Measurements from ENCODE around the gene PDXK. TPM values are rescaled to one million over a fixed set of nuclear protein-coding genes. Genes with fewer than 3 reads are reported as not detected.

PDXK gene
- total and polyA plus RNA-seq, 2 of the 8 experiments (the other 6 are each of a cell fraction or from before 2014, with no cell fraction given), result 78.0 to 112 TPM

DNA sequence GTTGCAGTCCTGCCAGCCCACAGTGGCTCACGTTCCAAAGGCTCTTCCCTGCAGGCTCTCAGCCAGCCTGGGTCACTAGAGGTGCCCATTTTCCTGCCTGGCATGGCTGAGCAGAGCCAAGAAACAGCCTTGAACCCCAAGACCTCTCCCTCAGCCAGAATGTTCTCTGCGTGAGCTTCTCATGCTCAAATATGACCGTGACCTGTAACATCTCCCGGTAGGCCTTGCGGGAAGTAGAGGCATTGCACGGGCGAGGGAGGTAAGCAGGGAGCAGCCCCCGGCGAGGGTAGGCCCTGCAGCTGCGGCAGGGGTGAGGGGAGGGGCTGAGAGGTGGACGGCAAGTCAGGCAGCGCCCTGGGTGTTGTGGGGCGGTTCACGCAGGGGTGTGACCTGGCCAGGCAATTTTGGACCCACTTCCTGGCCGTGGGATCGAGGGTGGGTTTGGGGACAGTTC, 90.4 kb downstream of the PDXK start:
- no peak overlapping the region for H3K23ac ChIP-seq (ENCODE audit: insufficient read length)
- no peak overlapping the region for H2BK5ac ChIP-seq (ENCODE audit: low read depth, low read length)
- ChIA-PET CTCF (ENCODE audit: partially characterized antibody) (interaction anchor here (1.0 to 2.4 kb wide), 11 partner anchors 11 to 187 kb away, joined by 3 to 15 read pairs (median 4); partner anchors contain the start of gene RRP1), POLR2A (ENCODE audit: partially characterized antibody) (interaction anchor here (0.7 to 8.4 kb wide), 6 partner anchors 9 to 40 kb away, joined by 3 to 80 read pairs (median 6); partner anchors contain the start of gene RRP1)
- no peak overlapping the region for H2BK12ac ChIP-seq (ENCODE audit: low read depth, low read length)
- H2AFZ ChIP-seq (ENCODE audit: low read length), result no peak overlapping the region
- DNase-seq (ENCODE audit: low read depth in 1 of 2, low spot score in 2 of 2) (no peak), FAIRE-seq (no peak)
- H3K9me3 ChIP-seq (ENCODE audit: insufficient read depth in 2 of 2, low read depth in 1 of 2, low read length in 1 of 2), result no peaks in the 10 kb centered on the region
- H3K4me3 ChIP-seq (ENCODE audit: extremely low read depth in 1 of 4, insufficient read depth in 2 of 4, low read depth in 3 of 4, low read length in 4 of 4), result no peak overlapping the region
- H2BK120ac ChIP-seq (replicated peaks; ENCODE audit: low read depth, low read length), result no peak overlapping the region
- H4K8ac ChIP-seq (ENCODE audit: extremely low read depth, insufficient read depth, low read length), result 0 out of 2 replicates have a peak overlapping the region, but pooled peaks have one; percentile 14
- no peaks in the 10 kb centered on the region for H3K23me2 ChIP-seq (ENCODE audit: low read depth, low read length)
- H4K20me1 ChIP-seq (replicated peaks in 1 of 2; ENCODE audit: control insufficient read depth in 1 of 2, insufficient read depth in 2 of 2, low read length in 2 of 2), result peaks cover 0 to 2% of the 10 kb centered on the region in 2 experiments
- no peak overlapping the region for H3K4me2 ChIP-seq (ENCODE audit: insufficient read depth in 1 of 2, low read depth in 2 of 2, low read length in 2 of 2)
- 90% methylated on average over 15 of the region's 16 CpGs; no CpG with 5 or more reads in 1 of the 2 experiments for WGBS, 2 experiments (ENCODE audit: extremely low coverage in 1 of 2, insufficient coverage in 1 of 2, insufficient read length in 1 of 2, insufficient replicate concordance in 2 of 2, low coverage in 1 of 2, low lambda C conversion rate in 2 of 2, missing lambda C conversion rate in 1 of 2)
- no peaks in the 10 kb centered on the region for H3K27me3 ChIP-seq (replicated peaks in 1 of 4; ENCODE audit: control insufficient read depth in 3 of 4, extremely low read depth in 1 of 4, insufficient read depth in 3 of 4, low read length in 3 of 4)
- H3K4ac ChIP-seq (replicated peaks; ENCODE audit: insufficient read length, low read depth, low read length), result no peak overlapping the region
- peaks cover 0 to 2% (median 0%) of the 10 kb centered on the region in 4 experiments; a peak in 3 of 8 replicates for H3K36me3 ChIP-seq (ENCODE audit: control insufficient read depth in 2 of 4, insufficient read depth in 4 of 4, low read length in 3 of 4)
- H3K56ac ChIP-seq (replicated peaks; ENCODE audit: insufficient read length, low read depth, low read length), result no peak overlapping the region
- H2BK20ac ChIP-seq (ENCODE audit: low read length), result no peak overlapping the region
- H2BK15ac ChIP-seq (ENCODE audit: low read length), result no peak overlapping the region
- no peak overlapping the region for H3K27ac ChIP-seq (ENCODE audit: low read depth, low read length)
- H3K79me2 ChIP-seq (ENCODE audit: control insufficient read depth in 1 of 2, insufficient read depth in 2 of 2, low read length in 2 of 2), result no peaks in the 10 kb centered on the region
- no peak overlapping the region for H4K5ac ChIP-seq (ENCODE audit: insufficient read length, low read depth, low read length)
- TF ChIP-seq, protein P1, sequence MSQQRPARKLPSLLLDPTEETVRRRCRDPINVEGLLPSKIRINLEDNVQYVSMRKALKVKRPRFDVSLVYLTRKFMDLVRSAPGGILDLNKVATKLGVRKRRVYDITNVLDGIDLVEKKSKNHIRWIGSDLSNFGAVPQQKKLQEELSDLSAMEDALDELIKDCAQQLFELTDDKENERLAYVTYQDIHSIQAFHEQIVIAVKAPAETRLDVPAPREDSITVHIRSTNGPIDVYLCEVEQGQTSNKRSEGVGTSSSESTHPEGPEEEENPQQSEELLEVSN (IDR thresholded peaks at IDR 0.05), result no peak
- TF ChIP-seq BRCA1 (IDR thresholded peaks at IDR 0.05; ENCODE audit: low read depth, low read length) (no peak), KDM1A (IDR thresholded peaks at IDR 0.05; ENCODE audit: borderline replicate concordance, low read length) (no peak), SIX5 (IDR thresholded peaks at IDR 0.05; ENCODE audit: low read depth, low read length) (no peak), HDAC6 (IDR thresholded peaks at IDR 0.05; ENCODE audit: low read depth, low read length) (no peak), KDM5A (IDR thresholded peaks at IDR 0.05; ENCODE audit: low read length) (no peak), EP300 (IDR thresholded peaks at IDR 0.05; ENCODE audit: borderline replicate concordance in 1 of 2, low read depth in 2 of 2, low read length in 2 of 2) (no peak), POU5F1 (IDR thresholded peaks at IDR 0.05; ENCODE audit: low read depth, low read length) (no peak), CBX8 (IDR thresholded peaks at IDR 0.05; ENCODE audit: borderline replicate concordance, low read depth, low read length) (no peak), SRF (IDR thresholded peaks at IDR 0.05; ENCODE audit: low read depth, low read length) (no peak)
- H3K14ac ChIP-seq (ENCODE audit: insufficient read length), result no peak overlapping the region
- no peak overlapping the region for H4K91ac ChIP-seq (replicated peaks; ENCODE audit: insufficient read length, low read length)
- H3K9ac ChIP-seq (replicated peaks in 1 of 4; ENCODE audit: extremely low read depth in 1 of 4, low read depth in 3 of 4, low read length in 3 of 4), result no peak overlapping the region
- no peak overlapping the region for H3K18ac ChIP-seq (ENCODE audit: extremely low read depth, low read length)
- H2AK5ac ChIP-seq (ENCODE audit: low read depth, low read length), result no peak overlapping the region
- peaks cover 0 to 9% (median 6%) of the 10 kb centered on the region in 4 experiments; a peak in 6 of 7 replicates for H3K4me1 ChIP-seq (replicated peaks in 1 of 4; ENCODE audit: control insufficient read depth in 3 of 4, insufficient read depth in 4 of 4, low read length in 3 of 4)
- no peaks in the 10 kb centered on the region for H3K79me1 ChIP-seq (ENCODE audit: low read depth, low read length)

Data from H1 (cell line).